SJCRH30 (cell line): ENCODE measurements around the gene PTOV1. TPM values are rescaled to one million over a fixed set of nuclear protein-coding genes. Genes with fewer than 3 reads are reported as not detected.

Source experiments
- DNase-seq, 2 experiments: peaks; one replicate each; pipeline ENCODE4 v3.0.0-alpha.2; 2015 to 2020
- H3K27ac ChIP-seq: fragments of 250-450 bp; sonication (Bioruptor Pico); 2 replicates; pipeline ENCODE4 v1.5.1; 2020; ENCODE audit warnings: mild to moderate bottlenecking, moderate library complexity
- H3K27me3 ChIP-seq: fragments of 250-450 bp; sonication (Bioruptor Pico); 2 replicates; pipeline ENCODE4 v1.5.1; 2020; ENCODE audit warnings: mild to moderate bottlenecking, moderate library complexity
- H3K36me3 ChIP-seq: fragments of 250-450 bp; sonication (Bioruptor Pico); 2 replicates; pipeline ENCODE4 v1.5.1; 2020; ENCODE audit warnings: mild to moderate bottlenecking, moderate library complexity
- H3K4me1 ChIP-seq: fragments of 250-450 bp; sonication (Bioruptor Pico); 2 replicates; pipeline ENCODE4 v1.5.1; 2020; ENCODE audit warnings: mild to moderate bottlenecking, moderate library complexity
- H3K4me3 ChIP-seq: fragments of 250-450 bp; sonication (Bioruptor Pico); 2 replicates; pipeline ENCODE4 v1.5.1; 2020; ENCODE audit warnings: mild to moderate bottlenecking, moderate library complexity
- H3K9me3 ChIP-seq: fragments of 250-450 bp; sonication (Bioruptor Pico); replicated peaks from 2 replicates; pipeline ENCODE4 v1.5.1; 2020; ENCODE audit warnings: mild to moderate bottlenecking, moderate library complexity
- total RNA-seq: library from RNA; depleted of rRNA; stranded (reverse); fragments of >200 nt; shearing (Covaris generic); gene quantifications from 2 replicates; pipeline ENCODE4 v1.2.3, GENCODE V29; 2014

The PTOV1 gene
- total RNA-seq, 1 experiment from 2014 or later, result 91.2 TPM

DNA sequence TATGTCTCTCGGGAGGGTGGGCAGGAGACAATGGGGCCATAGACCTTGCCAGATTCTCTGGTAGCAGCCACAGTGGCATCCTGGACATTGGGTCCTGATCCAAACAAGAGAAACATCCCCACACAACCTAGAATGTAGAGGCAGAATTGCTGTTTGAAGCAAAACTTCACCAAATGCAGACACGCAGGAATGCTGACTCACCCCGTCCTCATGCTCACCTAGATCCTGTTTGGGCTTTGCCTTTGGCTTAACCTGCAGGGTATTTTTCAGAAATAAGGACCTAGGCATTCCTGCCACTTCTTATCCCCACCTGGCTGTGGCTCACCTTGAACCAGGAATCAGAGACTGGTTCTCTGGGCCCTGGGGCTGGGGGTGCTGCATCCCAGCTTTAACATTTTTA lies 33.8 kb downstream of the PTOV1 start:
- DNase-seq, result no peak
- no peaks in the 10 kb centered on the region for H3K4me1 ChIP-seq
- peaks cover 6% of the 10 kb centered on the region; the same call in 1 of the 2 replicates for H3K36me3 ChIP-seq

DNA sequence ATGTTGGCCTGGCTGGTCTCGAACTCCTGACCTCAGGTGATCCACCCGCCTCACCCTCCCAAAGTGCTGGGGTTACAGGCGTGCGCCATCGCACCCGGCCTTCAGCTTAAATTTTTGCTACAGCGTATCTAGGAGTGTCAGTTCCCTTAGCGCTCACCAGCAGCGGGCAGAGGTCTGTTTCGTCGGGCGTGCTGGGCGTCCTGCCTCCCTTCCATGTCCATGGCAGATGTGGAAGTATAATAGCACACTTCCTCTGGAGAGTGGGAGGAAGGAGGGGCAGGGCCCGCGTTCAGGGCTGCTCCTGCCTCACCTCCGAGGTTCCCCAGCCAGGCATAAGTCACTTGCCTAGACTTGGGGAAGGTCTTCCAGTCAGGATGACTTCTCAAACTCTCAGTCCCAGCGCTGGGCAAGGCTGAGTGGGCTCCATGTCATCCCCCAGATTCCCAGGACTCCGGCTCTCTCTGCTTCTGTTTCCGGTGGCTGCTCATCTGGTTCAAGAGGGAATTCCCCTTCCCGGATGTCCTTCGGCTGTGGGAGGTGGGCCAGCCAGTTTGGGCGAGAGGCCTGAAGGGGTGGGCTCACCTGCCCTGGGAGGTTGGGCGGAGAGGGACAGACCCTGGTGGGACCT lies 36.2 kb downstream of the PTOV1 start:
- Histone ChIP-seq H3K4me1 (no peaks in the 10 kb centered on the region), H3K27me3 (no peaks in the 10 kb centered on the region), H3K27ac (no peak overlapping the region), H3K9me3 (no peaks in the 10 kb centered on the region), H3K36me3 (peaks cover 6% of the 10 kb centered on the region; the same call in 1 of the 2 replicates), H3K4me3 (no peak overlapping the region)
- no peak for DNase-seq

More for the DNA sequence above, 33.8 kb downstream of the PTOV1 start:
- Histone ChIP-seq H3K27ac (no peak overlapping the region), H3K27me3 (no peaks in the 10 kb centered on the region), H3K4me3 (no peak overlapping the region), H3K9me3 (no peaks in the 10 kb centered on the region)

DNA sequence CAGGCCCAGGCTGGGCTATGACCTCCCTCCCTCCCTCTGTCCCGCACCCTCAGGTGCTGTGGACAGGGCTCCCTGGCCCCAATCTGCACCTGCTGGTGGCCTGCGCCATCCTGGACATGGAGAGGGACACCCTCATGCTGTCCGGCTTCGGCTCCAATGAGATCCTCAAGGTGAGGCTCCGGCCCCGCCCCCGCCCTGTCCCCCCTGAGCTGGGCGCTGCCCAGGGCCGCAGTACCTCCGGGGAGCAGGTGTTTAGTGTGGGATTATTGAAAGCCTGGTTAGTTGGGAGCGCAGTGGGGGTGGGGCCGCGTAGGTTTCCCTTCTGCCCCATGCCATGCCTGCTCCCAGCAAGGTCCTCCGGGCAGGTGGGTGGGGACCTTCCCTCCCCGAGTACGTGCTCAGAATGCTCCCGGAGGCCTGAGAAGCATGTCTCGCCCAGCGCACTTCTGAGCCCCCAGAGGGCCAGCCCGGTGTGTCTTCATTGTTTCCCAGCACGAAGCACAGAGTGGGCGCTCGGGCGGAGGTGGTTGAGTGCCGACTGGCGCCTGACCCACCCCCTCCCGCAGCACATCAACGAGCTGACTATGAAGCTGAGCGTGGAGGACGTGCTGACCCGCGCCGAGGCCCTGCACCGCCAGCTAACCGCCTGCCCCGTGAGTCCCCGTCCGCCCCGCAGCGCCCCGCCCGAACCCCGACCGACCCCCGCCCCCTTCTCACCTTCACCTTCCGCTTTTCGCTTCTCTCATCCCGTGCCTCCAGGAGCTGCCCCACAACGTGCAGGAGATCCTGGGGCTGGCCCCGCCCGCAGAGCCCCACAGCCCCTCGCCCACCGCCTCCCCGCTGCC lies 36.9 kb downstream of the PTOV1 start:
- Histone ChIP-seq H3K27ac (no peak overlapping the region), H3K9me3 (no peaks in the 10 kb centered on the region), H3K4me1 (no peaks in the 10 kb centered on the region), H3K4me3 (no peak overlapping the region), H3K36me3 (peaks cover 1% of the 10 kb centered on the region; the same call in 1 of the 2 replicates), H3K27me3 (no peaks in the 10 kb centered on the region)
- DNase-seq, result no peak

DNA sequence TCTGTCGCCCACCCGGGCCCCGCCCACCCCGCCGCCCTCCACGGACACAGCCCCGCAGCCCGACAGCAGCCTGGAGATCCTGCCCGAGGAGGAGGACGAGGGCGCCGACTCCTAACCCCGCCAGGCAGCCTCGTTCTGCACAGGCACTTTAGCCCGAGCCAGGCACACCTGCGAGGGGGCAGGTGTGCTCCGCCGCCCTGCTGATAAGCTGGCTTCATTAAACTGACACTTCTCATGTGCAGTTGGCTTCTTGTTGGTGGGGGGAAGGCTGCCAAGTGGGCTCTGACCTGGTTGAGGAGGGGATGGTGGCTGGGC lies 37.5 kb downstream of the PTOV1 start:
- no peaks in the 10 kb centered on the region for H3K27me3 ChIP-seq
- H3K9me3 ChIP-seq, result no peaks in the 10 kb centered on the region
- H3K4me1 ChIP-seq, result no peaks in the 10 kb centered on the region
- no peak for DNase-seq
- H3K36me3 ChIP-seq, result no peaks in the 10 kb centered on the region; the same call in 1 of the 2 replicates
- no peak overlapping the region for H3K27ac ChIP-seq
- H3K4me3 ChIP-seq, result no peak overlapping the region

DNA sequence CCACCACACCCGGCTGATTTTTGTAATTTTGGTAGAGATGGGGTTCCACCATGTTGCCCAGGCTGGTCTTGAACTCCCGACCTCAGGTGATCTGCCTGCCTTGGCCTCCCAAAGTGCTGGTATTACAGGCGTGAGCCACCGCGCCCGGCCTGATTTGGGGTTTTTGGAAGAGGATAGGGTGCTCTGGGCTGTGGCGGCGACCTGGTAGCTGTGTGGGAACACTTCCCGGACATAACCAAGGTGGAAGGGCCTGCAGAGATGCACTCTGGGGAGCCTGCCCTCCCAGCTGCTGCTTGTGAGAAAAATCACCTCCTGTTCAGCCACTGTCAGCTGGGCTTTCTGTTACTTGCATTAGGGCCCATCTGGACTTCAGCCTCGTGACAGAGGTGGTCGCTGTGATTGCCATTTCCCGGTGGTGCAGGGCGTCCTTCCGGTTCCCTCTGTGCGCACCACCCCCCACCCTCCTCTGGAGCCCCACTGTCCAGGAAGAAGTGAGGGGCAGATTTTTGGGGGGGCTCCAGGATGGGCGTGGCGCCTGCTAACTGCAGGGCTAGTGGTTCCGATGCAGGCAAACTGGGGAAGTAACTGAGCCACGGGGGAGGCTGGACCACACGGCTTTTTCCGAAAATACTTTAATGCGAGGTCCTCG lies 38.2 kb downstream of the PTOV1 start:
- no peak for DNase-seq
- no peaks in the 10 kb centered on the region for H3K4me1 ChIP-seq
- no peaks in the 10 kb centered on the region; the same call in 1 of the 2 replicates for H3K36me3 ChIP-seq
- H3K27ac ChIP-seq, result no peak overlapping the region
- H3K4me3 ChIP-seq, result no peak overlapping the region
- H3K27me3 ChIP-seq, result no peaks in the 10 kb centered on the region
- no peaks in the 10 kb centered on the region for H3K9me3 ChIP-seq

DNA sequence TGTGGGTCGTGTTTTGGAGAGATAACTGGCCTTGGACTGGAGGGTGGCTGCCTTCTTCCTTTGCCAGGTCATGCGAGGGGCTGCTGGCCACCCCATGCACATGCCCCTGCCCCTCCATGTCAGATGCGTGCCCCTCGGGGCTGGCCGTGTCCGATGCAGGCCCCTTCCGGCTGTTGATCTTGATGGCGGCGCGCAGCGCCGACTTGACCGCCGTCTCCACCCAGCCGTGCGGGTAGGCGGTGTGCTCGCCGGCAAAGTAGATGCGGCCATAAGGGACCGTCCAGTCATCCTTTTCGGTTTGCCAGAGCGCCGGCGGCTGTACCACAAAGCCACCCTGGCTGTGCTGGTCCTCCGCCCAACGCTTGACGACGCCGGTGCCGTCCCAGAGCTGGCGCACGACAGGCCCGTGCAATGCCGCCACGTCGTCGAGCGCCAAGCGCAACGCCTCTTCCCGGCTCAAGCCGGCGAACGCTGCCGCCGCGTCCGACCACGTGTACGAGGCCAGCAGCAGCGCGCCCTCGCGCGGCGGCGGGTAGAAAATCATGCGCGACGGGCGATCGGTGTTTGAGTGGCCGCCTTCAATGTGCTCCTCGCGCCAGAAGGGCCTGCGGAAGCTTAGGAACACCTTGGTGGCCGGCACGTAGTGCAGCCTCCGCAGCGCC lies 38.9 kb downstream of the PTOV1 start:
- no peak for DNase-seq
- H3K36me3 ChIP-seq, result no peaks in the 10 kb centered on the region; the same call in 1 of the 2 replicates
- H3K4me3 ChIP-seq, result no peak overlapping the region

DNA sequence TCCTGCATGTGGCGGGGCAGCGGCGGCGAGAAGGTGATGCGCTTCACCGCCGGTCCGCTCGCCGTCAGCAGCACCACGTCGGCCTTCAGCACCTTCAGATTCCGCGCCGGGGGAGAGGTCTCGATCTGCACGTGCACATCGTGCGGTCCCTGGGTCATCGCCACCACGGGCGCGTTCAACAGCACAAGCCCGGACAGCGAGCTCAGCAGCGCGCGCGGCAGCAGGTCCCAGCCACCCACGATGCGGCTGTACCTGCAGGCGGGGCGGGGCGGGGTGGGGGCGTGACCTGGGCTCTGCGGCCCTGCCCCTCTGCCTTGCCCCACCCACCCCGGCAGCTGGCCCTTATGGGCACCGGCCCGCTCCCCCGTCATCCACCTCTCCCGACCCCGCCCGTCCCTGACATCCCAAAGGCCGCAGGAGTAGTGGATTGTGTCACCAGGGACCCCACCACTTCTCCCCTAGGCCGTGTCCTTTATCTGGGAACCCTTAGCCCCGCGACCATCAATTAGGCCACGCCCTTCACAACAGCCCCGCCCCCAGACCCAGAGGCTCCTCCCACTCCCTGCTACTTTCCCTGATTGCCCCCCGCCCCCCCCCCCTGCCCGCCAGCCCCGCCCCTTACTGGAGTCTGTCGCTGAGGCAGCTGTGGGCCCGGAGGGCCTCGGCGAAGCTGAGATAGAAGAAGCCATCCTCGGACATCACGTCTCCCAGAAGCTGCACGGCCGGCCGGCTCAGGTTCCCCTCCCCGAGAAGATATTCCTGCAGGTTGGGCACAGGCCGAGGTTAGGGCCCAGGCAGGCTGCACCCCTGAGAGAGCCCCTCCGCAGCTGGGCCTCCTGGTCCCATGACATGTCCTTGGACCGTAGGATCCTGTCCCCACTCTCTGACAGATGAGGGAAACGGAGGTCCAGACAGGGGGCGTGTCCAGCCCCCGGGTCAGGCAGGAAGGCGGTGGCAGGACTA lies 39.7 kb downstream of the PTOV1 start:
- no peak overlapping the region for H3K4me3 ChIP-seq

More for the DNA sequence above, 38.9 kb downstream of the PTOV1 start:
- H3K27me3 ChIP-seq, result no peaks in the 10 kb centered on the region
- no peaks in the 10 kb centered on the region for H3K4me1 ChIP-seq
- no peak overlapping the region for H3K27ac ChIP-seq
- H3K9me3 ChIP-seq, result no peaks in the 10 kb centered on the region

DNA sequence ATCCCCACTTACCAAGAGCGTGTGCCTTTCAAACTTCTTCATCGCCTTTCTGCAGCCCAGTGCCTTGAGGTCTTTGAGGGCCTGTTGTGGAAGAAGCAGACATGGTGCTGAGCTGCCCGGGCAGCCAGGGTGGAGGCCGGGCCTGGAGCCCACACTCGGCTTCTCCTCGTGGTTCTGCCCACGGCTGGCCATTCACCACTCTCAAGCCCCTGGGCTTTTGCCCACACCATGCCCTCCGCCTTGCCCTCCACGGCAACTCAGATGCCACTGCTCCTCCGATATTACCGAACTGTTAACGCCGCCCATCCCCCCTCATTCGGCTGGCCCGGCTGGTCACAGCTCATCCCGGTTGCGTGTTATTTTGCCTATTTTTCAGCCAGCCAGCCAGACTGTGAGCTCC lies 40.4 kb downstream of the PTOV1 start:
- Histone ChIP-seq H3K4me3 (no peak overlapping the region), H3K9me3 (no peaks in the 10 kb centered on the region), H3K4me1 (no peaks in the 10 kb centered on the region), H3K27ac (no peak overlapping the region), H3K36me3 (no peaks in the 10 kb centered on the region), H3K27me3 (no peaks in the 10 kb centered on the region)
- no peak for DNase-seq

More for the DNA sequence above, 39.7 kb downstream of the PTOV1 start:
- DNase-seq, result peak; percentile 37 to 43
- no peaks in the 10 kb centered on the region for H3K4me1 ChIP-seq
- H3K27ac ChIP-seq, result no peak overlapping the region
- H3K27me3 ChIP-seq, result no peaks in the 10 kb centered on the region
- no peaks in the 10 kb centered on the region for H3K9me3 ChIP-seq
- H3K36me3 ChIP-seq, result no peaks in the 10 kb centered on the region

DNA sequence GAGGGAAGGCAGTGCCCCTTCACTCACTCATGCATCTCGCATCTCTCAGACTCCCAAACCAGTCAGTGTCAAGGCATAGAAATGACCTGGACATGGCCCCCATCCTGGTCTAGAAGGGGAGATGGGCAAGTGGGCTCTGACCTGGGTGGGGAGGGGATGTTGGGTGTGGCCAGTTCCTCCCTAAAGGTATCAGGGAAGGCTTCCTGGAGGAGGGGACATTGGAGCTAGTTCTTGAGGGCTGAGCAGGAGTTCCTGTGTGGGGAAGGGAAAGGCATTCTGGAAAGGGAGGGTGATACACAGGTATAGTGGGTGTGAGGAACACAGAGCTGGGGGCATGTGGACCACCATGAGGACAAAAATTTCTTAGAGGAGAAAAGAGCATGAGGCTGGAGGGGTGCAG lies 41.8 kb downstream of the PTOV1 start:
- no peaks in the 10 kb centered on the region for H3K9me3 ChIP-seq
- no peaks in the 10 kb centered on the region for H3K36me3 ChIP-seq
- DNase-seq, result no peak
- H3K4me3 ChIP-seq, result no peak overlapping the region
- H3K4me1 ChIP-seq, result no peaks in the 10 kb centered on the region
- peaks cover 3% of the 10 kb centered on the region; the same call in 1 of the 2 replicates for H3K27me3 ChIP-seq
- H3K27ac ChIP-seq, result no peak overlapping the region

DNA sequence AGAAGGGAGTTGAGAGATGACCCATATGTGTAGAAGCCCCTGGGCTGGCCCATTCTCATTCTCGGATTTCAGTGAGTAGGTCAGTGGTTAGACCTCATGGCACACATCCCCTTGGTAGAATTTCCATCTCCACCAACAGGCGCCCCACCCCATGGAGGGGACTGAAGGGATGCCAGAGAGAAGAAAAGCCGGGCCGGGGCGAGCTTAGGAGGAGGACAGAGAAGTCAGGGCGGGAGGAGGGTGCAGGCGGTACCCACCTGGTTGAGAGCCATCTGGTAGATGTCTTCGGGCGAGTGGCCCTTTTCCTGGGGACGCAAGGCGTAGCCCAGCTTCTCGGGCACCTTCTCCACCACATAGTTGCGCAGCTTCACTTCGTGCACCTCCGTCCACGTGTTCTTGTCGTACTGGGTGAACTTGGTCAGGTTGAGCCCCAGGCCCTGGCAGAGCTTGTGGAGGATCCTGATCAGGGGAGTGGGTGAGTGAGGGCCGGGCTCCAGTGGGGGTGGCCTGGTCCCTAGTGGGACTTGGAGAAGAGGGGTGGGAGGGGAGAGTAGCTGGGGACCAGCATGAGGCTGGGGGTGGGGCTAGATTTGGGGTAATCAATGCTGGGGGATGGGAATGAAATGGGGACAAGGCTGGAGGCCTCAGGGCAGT lies 43.2 kb downstream of the PTOV1 start:
- Histone ChIP-seq H3K9me3 (no peaks in the 10 kb centered on the region), H3K27ac (no peak overlapping the region), H3K4me3 (no peak overlapping the region), H3K27me3 (peaks cover 3% of the 10 kb centered on the region; the same call in 1 of the 2 replicates), H3K36me3 (no peaks in the 10 kb centered on the region), H3K4me1 (no peaks in the 10 kb centered on the region)
- DNase-seq, result no peak

DNA sequence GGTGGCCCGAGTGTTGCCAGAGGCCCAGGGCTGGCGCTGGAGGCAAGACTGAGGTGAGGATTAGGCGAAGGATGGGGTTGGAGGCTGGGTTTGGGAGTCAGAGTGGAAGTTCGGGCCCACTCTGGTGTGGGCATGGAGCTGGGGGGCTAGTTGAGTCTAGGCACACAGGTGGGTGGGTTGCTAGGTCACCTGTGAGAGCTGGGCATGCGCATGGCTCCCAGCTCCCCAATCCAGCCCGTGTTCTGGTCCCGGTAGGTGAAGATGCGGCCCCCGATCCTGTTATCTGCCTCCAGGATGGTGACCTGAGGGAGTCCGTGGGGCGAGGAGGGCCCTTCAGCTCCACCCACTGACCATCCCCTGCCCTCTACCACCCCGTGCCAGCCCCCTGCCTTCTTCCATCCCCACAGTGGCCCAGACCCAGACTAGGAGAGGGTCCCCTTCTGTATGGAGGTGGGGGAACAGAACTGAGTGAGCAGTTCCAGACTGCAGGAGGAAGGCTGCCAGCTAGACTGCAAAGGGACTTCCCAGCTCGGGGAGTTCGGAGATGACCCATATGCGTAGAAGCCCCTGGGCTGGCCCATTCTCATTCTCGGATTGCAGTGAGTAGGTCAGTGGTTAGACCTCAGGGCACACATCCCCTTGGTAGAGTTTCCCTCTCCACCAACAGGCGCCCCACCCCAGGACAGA lies 44.1 kb downstream of the PTOV1 start:
- Histone ChIP-seq H3K27ac (no peak overlapping the region), H3K9me3 (no peaks in the 10 kb centered on the region), H3K4me3 (no peak overlapping the region), H3K27me3 (peaks cover 3% of the 10 kb centered on the region; the same call in 1 of the 2 replicates), H3K36me3 (no peaks in the 10 kb centered on the region), H3K4me1 (no peaks in the 10 kb centered on the region)
- DNase-seq, result no peak

DNA sequence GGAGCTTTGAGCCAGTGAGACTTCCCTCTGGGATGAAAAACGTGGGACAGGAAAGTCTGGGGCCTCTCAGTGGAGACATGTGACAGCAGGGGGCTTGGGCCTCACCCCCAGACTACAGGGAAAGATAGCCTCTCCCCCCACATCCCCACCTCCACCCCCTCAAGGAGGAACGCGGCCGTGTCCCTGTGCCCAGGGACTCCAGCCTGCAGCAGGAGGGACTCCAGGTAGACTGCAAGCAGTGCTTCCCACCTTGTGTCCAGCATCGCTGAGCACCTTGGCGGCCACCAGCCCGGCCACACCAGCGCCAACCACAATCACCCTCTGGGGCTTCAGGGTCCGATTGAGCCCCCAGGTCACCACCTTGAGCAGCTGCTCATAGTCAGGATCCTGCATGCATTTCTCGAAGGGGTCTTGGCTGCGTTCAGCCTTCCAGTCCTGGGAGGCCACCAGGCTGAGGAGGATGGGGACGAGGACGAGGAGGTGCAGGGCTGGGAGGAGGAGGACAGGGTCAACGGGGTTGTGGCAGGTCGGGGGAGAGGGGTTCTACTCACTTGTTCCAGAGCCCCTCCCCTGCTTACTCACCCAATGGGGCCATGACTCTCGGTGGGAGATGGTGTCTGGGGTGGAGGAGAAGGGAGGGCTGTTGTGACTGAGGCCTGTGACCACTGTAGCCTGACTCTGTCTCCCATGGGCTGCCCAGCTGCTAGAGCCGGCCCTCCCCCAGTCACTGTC lies 44.8 kb downstream of the PTOV1 start:
- Histone ChIP-seq H3K27ac (no peak overlapping the region), H3K9me3 (no peaks in the 10 kb centered on the region), H3K4me1 (no peaks in the 10 kb centered on the region), H3K27me3 (peaks cover 3% of the 10 kb centered on the region; the same call in 1 of the 2 replicates), H3K36me3 (no peaks in the 10 kb centered on the region), H3K4me3 (no peak overlapping the region)
- DNase-seq, result no peak
